SK-N-SH (cell line): ENCODE results near the gene ACSL6. TPM values are rescaled to one million over a fixed set of nuclear protein-coding genes. Genes with fewer than 3 reads are reported as not detected.

Source experiments
- CTCF ChIA-PET: fragments of 300-600, 350-600 bp; formaldehyde crosslinking; extraction: SDS; loops from one replicate; lab custom pipeline; 2021; lab: Yijun Ruan, JAX
- POLR2A ChIA-PET: fragments of 350-600 bp; sonication (Branson Sonifier 250); formaldehyde crosslinking; extraction: SDS; loops from one replicate; lab custom pipeline; 2020; ENCODE audit warnings: antibody characterized with exemption, inconsistent platforms; lab: Yijun Ruan, JAX
- DNase-seq: peaks from one replicate; pipeline ENCODE4 v3.0.0; 2012
- H2AFZ ChIP-seq: fragments of 200-600 bp; sonication (generic); 2 replicates; pipeline ENCODE4 v1.8.1; 2016; ENCODE audit warnings: antibody characterized with exemption, mild to moderate bottlenecking, low read depth
- H3F3A ChIP-seq: fragments of 200-600 bp; sonication (generic); replicated peaks from 2 replicates; pipeline ENCODE3; 2016; ENCODE audit warnings: antibody characterized with exemption, mild to moderate bottlenecking; ENCODE audit not compliant: insufficient read depth
- H3K27ac ChIP-seq, 2 experiments: fragments of 200-500 bp in 1 of 2; fragments of 200-600 bp in 1 of 2; sonication (Bioruptor generic) in 1 of 2; sonication (generic), shearing (Covaris generic) in 1 of 2; 2 replicates each; pipeline versions ENCODE4 v1.5.1 to v1.6.1; 2014 to 2016; ENCODE audit warnings: low read depth in 2 of 2, inconsistent platforms in 1 of 2, low read length in 1 of 2, mild to moderate bottlenecking in 1 of 2, mixed read lengths in 1 of 2
- H3K27me3 ChIP-seq: fragments of 200-600 bp; sonication (generic), shearing (Covaris generic); 2 replicates; pipeline ENCODE4 v1.6.1; 2016; ENCODE audit warnings: mixed run types; ENCODE audit not compliant: insufficient read depth
- H3K36me3 ChIP-seq, 2 experiments: fragments of 200-500 bp in 1 of 2; fragments of 200-600 bp in 1 of 2; sonication (Bioruptor generic) in 1 of 2; sonication (generic) in 1 of 2; replicated peaks in 1 of 2; 2 replicates each; pipeline versions ENCODE3 to v1.5.1; 2014 to 2016; ENCODE audit warnings: low read length in 1 of 2, mild to moderate bottlenecking in 1 of 2; ENCODE audit not compliant: insufficient read depth in 2 of 2, control insufficient read depth in 1 of 2
- H3K4me1 ChIP-seq, 2 experiments: fragments of 200-500 bp in 1 of 2; fragments of 200-600 bp in 1 of 2; sonication (Bioruptor generic) in 1 of 2; sonication (generic), shearing (Covaris generic) in 1 of 2; 2 replicates each; pipeline versions ENCODE4 v1.5.1 to v1.6.1; 2014 to 2016; ENCODE audit warnings: low read depth in 1 of 2, low read length in 1 of 2, mixed run types in 1 of 2; ENCODE audit not compliant: insufficient read depth in 2 of 2, control insufficient read depth in 1 of 2
- H3K4me2 ChIP-seq: fragments of 200-600 bp; sonication (generic), shearing (Covaris generic); 2 replicates; pipeline ENCODE4 v1.6.1; 2017; ENCODE audit warnings: mixed run types
- H3K4me3 ChIP-seq, 2 experiments: fragments of 200-500 bp in 1 of 2; fragments of 200-600 bp in 1 of 2; sonication (Bioruptor generic) in 1 of 2; sonication (generic), shearing (Covaris generic) in 1 of 2; 2 replicates each; pipeline versions ENCODE4 v1.5.1 to v1.8.1; 2014 to 2016; ENCODE audit warnings: low read depth in 2 of 2, inconsistent platforms in 1 of 2, low read length in 1 of 2, mild to moderate bottlenecking in 1 of 2, mixed read lengths in 1 of 2, moderate library complexity in 1 of 2
- H3K79me2 ChIP-seq: fragments of 200-600 bp; sonication (generic); 2 replicates; pipeline ENCODE4 v1.8.1; 2017; ENCODE audit warnings: mild to moderate bottlenecking; ENCODE audit not compliant: insufficient read depth
- H3K9ac ChIP-seq: fragments of 200-600 bp; sonication (generic); 2 replicates; pipeline ENCODE4 v1.6.1; 2017; ENCODE audit warnings: mixed run types
- H3K9me2 ChIP-seq: fragments of 200-600 bp; sonication (generic); 2 replicates; pipeline ENCODE4 v1.6.1; 2017; ENCODE audit warnings: mixed run types
- H3K9me3 ChIP-seq: fragments of 200-600 bp; sonication (generic); 2 replicates; pipeline ENCODE4 v1.6.1; 2017; ENCODE audit warnings: mixed run types, mild to moderate bottlenecking, moderate library complexity
- H4K20me1 ChIP-seq: fragments of 200-600 bp; sonication (generic); 2 replicates; pipeline ENCODE4 v1.6.1; 2017; ENCODE audit warnings: mild to moderate bottlenecking, mixed run types; ENCODE audit not compliant: insufficient read depth
- EZH2phosphoT487 ChIP-seq: fragments of 200-600 bp; sonication (generic); IDR thresholded peaks from 2 replicates; pipeline ENCODE4 v1.6.1; 2017; ENCODE audit warnings: low read depth, mixed run types, mild to moderate bottlenecking, antibody characterized with exemption, moderate library complexity, borderline replicate concordance
- FOSL2 ChIP-seq: IDR thresholded peaks from 2 replicates; pipeline ENCODE4 v1.4.0; 2012; ENCODE audit warnings: low read depth, mild to moderate bottlenecking, moderate library complexity, borderline replicate concordance
- GABPA ChIP-seq: IDR thresholded peaks from 2 replicates; pipeline ENCODE4 v1.4.0; 2012; ENCODE audit warnings: low read depth, mild to moderate bottlenecking
- MAX ChIP-seq: IDR thresholded peaks from 2 replicates; pipeline ENCODE4 v1.4.0; 2012; ENCODE audit warnings: low read depth
- MEF2A ChIP-seq: IDR thresholded peaks from 2 replicates; pipeline ENCODE4 v1.4.0; 2012; ENCODE audit warnings: low read depth, borderline replicate concordance
- NFIC ChIP-seq: IDR thresholded peaks from 2 replicates; pipeline ENCODE4 v1.4.0; 2012; ENCODE audit warnings: borderline replicate concordance
- REST ChIP-seq: IDR thresholded peaks from 2 replicates; pipeline ENCODE4 v1.6.1; 2012; ENCODE audit warnings: mild to moderate bottlenecking, low read depth, low read length, moderate library complexity
- SIN3A ChIP-seq: IDR thresholded peaks from 2 replicates; pipeline ENCODE4 v1.6.1; 2012; ENCODE audit warnings: low read depth, mild to moderate bottlenecking, low read length, moderate library complexity, borderline replicate concordance
- SMC3 ChIP-seq: IDR thresholded peaks from 2 replicates; pipeline ENCODE4 v1.6.1; 2012; ENCODE audit warnings: low read depth, low read length, improper control_type of control experiment
- WGBS: methylation state at CpG from one replicate; pipeline ENCODE4 v1.1.6; 2017; ENCODE audit warnings: low lambda C conversion rate; 5-methylcytosine and 5-hydroxymethylcytosine counted together
- polyA plus RNA-seq, 3 experiments: library from polyadenylated mRNA; depleted of rRNA; stranded (reverse); fragments of >200 nt; gene quantifications; 2 replicates each; pipeline ENCODE4 v1.2.3, GENCODE V29; 2012
- TF ChIP-seq, protein P1 (sequence below): IDR thresholded peaks from 2 replicates; pipeline ENCODE4 v1.4.0; 2012; ENCODE audit warnings: low read depth, borderline replicate concordance

ACSL6 gene
- polyA plus RNA-seq, 1 of the 3 experiments (the other 2 are of a cell fraction), result 0.46 TPM

GRCh38 chr5:132013006-132013689 lies 1.7 kb upstream of the ACSL6 start:
- Histone ChIP-seq H3F3A (no peaks in the 10 kb centered on the region), H3K4me1 (peaks cover 0 to 9% of the 10 kb centered on the region in 2 experiments; a peak in 1 of 4 replicates), H3K36me3 (no peaks in the 10 kb centered on the region), H3K27me3 (no peaks in the 10 kb centered on the region; the same call in 1 of the 2 replicates), H3K27ac (no peak overlapping the region), H2AFZ (no peak overlapping the region), H3K79me2 (no peaks in the 10 kb centered on the region), H3K4me2 (no peak overlapping the region), H3K9ac (no peak overlapping the region), H3K4me3 (no peak overlapping the region), H3K9me3 (no peaks in the 10 kb centered on the region), H3K9me2 (no peaks in the 10 kb centered on the region)
- CTCF ChIA-PET, result interaction anchor here (1.1 to 2.9 kb wide), 2 partner anchors 377 to 424 kb away, joined by 3 to 21 read pairs; no protein-coding TSS in a partner anchor
- no peak for DNase-seq
- POLR2A ChIA-PET, result interaction anchor here (1.2 kb wide), 1 partner anchor 216 kb away, joined by 3 read pairs; the partner anchor contains the start of gene FNIP1
- WGBS, result 100% methylated on average over 2 of the region's 5 CpGs
- no peak for TF ChIP-seq SMC3
- no peak for TF ChIP-seq GABPA
- TF ChIP-seq NFIC, result no peak
- no peak for TF ChIP-seq MEF2A
- TF ChIP-seq, protein P1, sequence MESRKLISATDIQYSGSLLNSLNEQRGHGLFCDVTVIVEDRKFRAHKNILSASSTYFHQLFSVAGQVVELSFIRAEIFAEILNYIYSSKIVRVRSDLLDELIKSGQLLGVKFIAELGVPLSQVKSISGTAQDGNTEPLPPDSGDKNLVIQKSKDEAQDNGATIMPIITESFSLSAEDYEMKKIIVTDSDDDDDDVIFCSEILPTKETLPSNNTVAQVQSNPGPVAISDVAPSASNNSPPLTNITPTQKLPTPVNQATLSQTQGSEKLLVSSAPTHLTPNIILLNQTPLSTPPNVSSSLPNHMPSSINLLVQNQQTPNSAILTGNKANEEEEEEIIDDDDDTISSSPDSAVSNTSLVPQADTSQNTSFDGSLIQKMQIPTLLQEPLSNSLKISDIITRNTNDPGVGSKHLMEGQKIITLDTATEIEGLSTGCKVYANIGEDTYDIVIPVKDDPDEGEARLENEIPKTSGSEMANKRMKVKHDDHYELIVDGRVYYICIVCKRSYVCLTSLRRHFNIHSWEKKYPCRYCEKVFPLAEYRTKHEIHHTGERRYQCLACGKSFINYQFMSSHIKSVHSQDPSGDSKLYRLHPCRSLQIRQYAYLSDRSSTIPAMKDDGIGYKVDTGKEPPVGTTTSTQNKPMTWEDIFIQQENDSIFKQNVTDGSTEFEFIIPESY, result no peak
- TF ChIP-seq EZH2phosphoT487, result no peak
- no peak for TF ChIP-seq MAX
- TF ChIP-seq FOSL2, result no peak
- TF ChIP-seq, all 33 proteins: peak for 0
- H4K20me1 ChIP-seq, result no peaks in the 10 kb centered on the region

DNA sequence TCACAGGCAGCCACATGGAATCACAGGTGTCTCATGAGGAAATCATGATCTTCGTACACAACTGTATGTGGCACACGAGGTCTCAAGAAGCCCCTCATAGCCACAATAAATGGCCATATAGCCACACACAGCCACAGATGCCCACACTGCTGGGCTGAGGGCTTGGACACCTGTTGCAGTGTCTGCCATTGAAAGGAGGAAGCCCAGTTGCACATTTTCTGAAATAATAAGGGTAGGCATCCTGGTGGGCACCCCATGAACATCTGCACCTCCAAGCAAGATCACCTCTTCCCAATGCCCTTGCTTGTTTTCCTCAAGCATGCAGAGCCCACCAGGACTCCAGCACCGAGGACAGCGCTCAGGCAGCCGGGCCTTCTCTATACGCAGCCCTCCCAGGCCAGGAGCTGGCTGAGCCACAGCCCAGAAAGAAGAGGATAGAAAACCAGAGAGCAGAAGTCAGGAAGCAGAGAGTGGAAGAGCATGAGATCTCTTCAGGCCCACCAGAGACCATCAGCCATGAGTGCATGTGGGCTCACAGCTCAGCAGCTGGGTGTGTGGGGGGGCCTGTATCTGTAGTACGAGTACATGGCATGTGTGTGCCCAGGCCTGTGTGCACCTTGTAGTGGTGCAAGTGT lies 1.0 kb upstream of the ACSL6 start:
- Histone ChIP-seq H2AFZ (no peak overlapping the region; the same call in 1 of the 2 replicates), H3K9me3 (no peaks in the 10 kb centered on the region), H3K36me3 (no peaks in the 10 kb centered on the region), H3K9me2 (no peaks in the 10 kb centered on the region), H3K4me3 (peak overlapping the region in 1 of 2 experiments; percentile 65; a peak in 1 of 4 replicates), H3K27me3 (no peaks in the 10 kb centered on the region; the same call in 1 of the 2 replicates), H3K79me2 (no peaks in the 10 kb centered on the region), H4K20me1 (no peaks in the 10 kb centered on the region), H3F3A (no peaks in the 10 kb centered on the region), H3K4me2 (no peak overlapping the region), H3K9ac (no peak overlapping the region), H3K4me1 (peaks cover 0 to 9% of the 10 kb centered on the region in 2 experiments; a peak in 1 of 4 replicates), H3K27ac (no peak overlapping the region)
- ChIA-PET POLR2A (interaction anchor here (1.0 to 1.2 kb wide), 2 partner anchors 16 to 216 kb away, joined by 3 to 4 read pairs; partner anchors contain the start of gene FNIP1), CTCF (interaction anchor here (1.1 to 2.9 kb wide), 2 partner anchors 377 to 423 kb away, joined by 3 to 21 read pairs; no protein-coding TSS in a partner anchor)
- 90% methylated on average over 7 of the region's 7 CpGs for WGBS
- DNase-seq, result no peak
- TF ChIP-seq SIN3A (no peak), REST (peak; percentile 98)
